ENCODE measurements around the gene SPACA5B. TPM values are rescaled to one million over a fixed set of nuclear protein-coding genes. Genes with fewer than 3 reads are reported as not detected.
"Not testable (repeated sequence)": the region's sequence is repeated elsewhere in the genome, so short reads cannot be mapped to it uniquely, and the experiment has no call there.

Gene SPACA5B
- total and polyA plus RNA-seq, 4 donors = not detected

DNA sequence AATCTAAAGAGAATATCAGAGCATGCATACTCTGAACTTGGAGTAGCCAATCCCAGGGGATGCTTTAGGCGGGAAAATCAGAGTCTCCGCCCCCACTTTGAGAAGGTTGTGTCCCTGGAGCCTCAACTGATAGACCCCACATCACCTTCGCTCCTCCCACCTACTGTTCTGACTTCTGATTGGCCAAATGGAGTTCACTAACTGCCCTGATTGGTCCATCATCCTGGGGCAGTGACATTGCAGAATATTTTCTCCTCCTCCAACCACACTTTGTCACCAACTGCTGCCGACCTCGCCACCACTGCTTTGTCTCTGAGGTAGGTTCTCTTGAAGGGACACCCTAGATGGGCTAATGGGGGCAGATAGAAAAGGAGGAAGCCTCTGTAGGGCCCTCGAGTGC lies 22.7 kb upstream of the SPACA5B start:
- no peak for DNase-seq (ENCODE audit: low spot score)
- no peak overlapping the region for H3K9ac ChIP-seq (ENCODE audit: low read depth in 1 of 2, low read length in 2 of 2)
- H3K27ac ChIP-seq (ENCODE audit: low read depth in 1 of 2, low read length in 2 of 2) = no peak overlapping the region
- H3K4me1 ChIP-seq (ENCODE audit: control insufficient read depth in 4 of 4, insufficient read depth in 4 of 4, low read length in 3 of 4) = no peaks in the 10 kb centered on the region
- TF ChIP-seq TAF1 (conservative IDR thresholded peaks at IDR 0.05) (no peak), CTCF (IDR thresholded peaks at IDR 0.05; ENCODE audit: low read depth, low read length, missing input control) (no peak), REST (IDR thresholded peaks at IDR 0.05) (no peak), GABPA (IDR thresholded peaks at IDR 0.05 in 1 of 2, conservative IDR thresholded peaks at IDR 0.05 in 1 of 2) (no peak), FOXA2 (IDR thresholded peaks at IDR 0.05) (no peak)
- TF ChIP-seq, protein P1, sequence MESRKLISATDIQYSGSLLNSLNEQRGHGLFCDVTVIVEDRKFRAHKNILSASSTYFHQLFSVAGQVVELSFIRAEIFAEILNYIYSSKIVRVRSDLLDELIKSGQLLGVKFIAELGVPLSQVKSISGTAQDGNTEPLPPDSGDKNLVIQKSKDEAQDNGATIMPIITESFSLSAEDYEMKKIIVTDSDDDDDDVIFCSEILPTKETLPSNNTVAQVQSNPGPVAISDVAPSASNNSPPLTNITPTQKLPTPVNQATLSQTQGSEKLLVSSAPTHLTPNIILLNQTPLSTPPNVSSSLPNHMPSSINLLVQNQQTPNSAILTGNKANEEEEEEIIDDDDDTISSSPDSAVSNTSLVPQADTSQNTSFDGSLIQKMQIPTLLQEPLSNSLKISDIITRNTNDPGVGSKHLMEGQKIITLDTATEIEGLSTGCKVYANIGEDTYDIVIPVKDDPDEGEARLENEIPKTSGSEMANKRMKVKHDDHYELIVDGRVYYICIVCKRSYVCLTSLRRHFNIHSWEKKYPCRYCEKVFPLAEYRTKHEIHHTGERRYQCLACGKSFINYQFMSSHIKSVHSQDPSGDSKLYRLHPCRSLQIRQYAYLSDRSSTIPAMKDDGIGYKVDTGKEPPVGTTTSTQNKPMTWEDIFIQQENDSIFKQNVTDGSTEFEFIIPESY (IDR thresholded peaks at IDR 0.05) = no peak
- WGBS = 71% methylated on average over 6 of the region's 6 CpGs
- no peak overlapping the region for H3K4me3 ChIP-seq (ENCODE audit: low read depth in 1 of 3, low read length in 3 of 3)
- no peaks in the 10 kb centered on the region for H3K27me3 ChIP-seq (ENCODE audit: control insufficient read depth in 4 of 4, insufficient read depth in 4 of 4, low read length in 3 of 4)
- no peaks in the 10 kb centered on the region for H3K9me3 ChIP-seq (ENCODE audit: control insufficient read depth in 4 of 4, low read length in 3 of 4)
- no peaks in the 10 kb centered on the region for H3K36me3 ChIP-seq (ENCODE audit: control insufficient read depth in 4 of 4, insufficient read depth in 3 of 4, low read depth in 1 of 4, low read length in 3 of 4)

- not testable (repeated sequence) for DNase-seq (ENCODE audit: low spot score); H3K36me3 ChIP-seq (ENCODE audit: control insufficient read depth in 4 of 4, insufficient read depth in 3 of 4, low read depth in 1 of 4, low read length in 3 of 4); H3K27me3 ChIP-seq (ENCODE audit: control insufficient read depth in 4 of 4, insufficient read depth in 4 of 4, low read length in 3 of 4); H3K9me3 ChIP-seq (ENCODE audit: control insufficient read depth in 4 of 4, low read length in 3 of 4); H3K4me1 ChIP-seq (ENCODE audit: control insufficient read depth in 4 of 4, insufficient read depth in 4 of 4, low read length in 3 of 4); H3K9ac ChIP-seq (ENCODE audit: low read depth in 1 of 2, low read length in 2 of 2); H3K4me3 ChIP-seq (ENCODE audit: low read depth in 1 of 3, low read length in 3 of 3); H3K27ac ChIP-seq (ENCODE audit: low read depth in 1 of 2, low read length in 2 of 2)
- WGBS = 75% methylated on average over 10 of the region's 10 CpGs
These were observed 5.1 kb upstream of the SPACA5B start for GRCh38 chrX:48125286-48125685.

- not testable (repeated sequence) for DNase-seq (ENCODE audit: low spot score); H3K36me3 ChIP-seq (ENCODE audit: control insufficient read depth in 4 of 4, insufficient read depth in 3 of 4, low read depth in 1 of 4, low read length in 3 of 4); H3K4me1 ChIP-seq (ENCODE audit: control insufficient read depth in 4 of 4, insufficient read depth in 4 of 4, low read length in 3 of 4); H3K9ac ChIP-seq (ENCODE audit: low read depth in 1 of 2, low read length in 2 of 2); H3K27me3 ChIP-seq (ENCODE audit: control insufficient read depth in 4 of 4, insufficient read depth in 4 of 4, low read length in 3 of 4); H3K9me3 ChIP-seq (ENCODE audit: control insufficient read depth in 4 of 4, low read length in 3 of 4); H3K27ac ChIP-seq (ENCODE audit: low read depth in 1 of 2, low read length in 2 of 2); H3K4me3 ChIP-seq (ENCODE audit: low read depth in 1 of 3, low read length in 3 of 3)
- no CpG with 5 or more reads among the region's 2 CpGs for WGBS
These were observed 1.9 kb downstream of the SPACA5B start for GRCh38 chrX:48132308-48132844.

DNA sequence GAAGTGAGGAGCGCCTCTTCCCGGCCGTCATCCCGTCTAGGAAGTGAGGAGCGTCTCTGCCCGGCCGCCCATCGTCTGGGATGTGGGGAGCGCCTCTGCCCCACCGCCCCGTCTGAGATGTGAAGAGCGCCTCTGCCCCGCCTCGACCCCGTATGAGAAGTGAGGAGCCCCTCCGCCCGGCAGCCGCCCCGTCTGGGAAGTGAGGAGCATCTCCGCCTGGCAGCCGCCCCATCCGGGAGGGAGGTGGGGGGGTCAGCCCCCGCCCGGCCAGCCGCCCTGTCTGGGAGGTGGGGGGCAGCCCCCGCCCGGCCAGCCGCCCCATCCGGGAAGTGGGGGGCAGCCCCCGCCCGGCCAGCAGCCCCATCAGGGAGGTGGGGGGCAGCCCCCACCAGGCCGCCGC lies 8.7 kb downstream of the SPACA5B start:
- WGBS = 97% methylated on average over 25 of the region's 33 CpGs
- H3K4me1 ChIP-seq (ENCODE audit: control insufficient read depth in 4 of 4, insufficient read depth in 4 of 4, low read length in 3 of 4); H3K4me3 ChIP-seq (ENCODE audit: low read depth in 1 of 3, low read length in 3 of 3); H3K9me3 ChIP-seq (ENCODE audit: control insufficient read depth in 4 of 4, low read length in 3 of 4); DNase-seq (ENCODE audit: low spot score); H3K9ac ChIP-seq (ENCODE audit: low read depth in 1 of 2, low read length in 2 of 2); H3K27me3 ChIP-seq (ENCODE audit: control insufficient read depth in 4 of 4, insufficient read depth in 4 of 4, low read length in 3 of 4); H3K36me3 ChIP-seq (ENCODE audit: control insufficient read depth in 4 of 4, insufficient read depth in 3 of 4, low read depth in 1 of 4, low read length in 3 of 4); H3K27ac ChIP-seq (ENCODE audit: low read depth in 1 of 2, low read length in 2 of 2): not testable (repeated sequence)

- not testable (repeated sequence) for H3K4me1 ChIP-seq (ENCODE audit: control insufficient read depth in 4 of 4, insufficient read depth in 4 of 4, low read length in 3 of 4); H3K9me3 ChIP-seq (ENCODE audit: control insufficient read depth in 4 of 4, low read length in 3 of 4)
These were observed 11.5 kb downstream of the SPACA5B start for GRCh38 chrX:48141810-48142508.

More at GRCh38 chrX:48141810-48142508, 11.5 kb downstream of the SPACA5B start:
- H3K27me3 ChIP-seq (ENCODE audit: control insufficient read depth in 4 of 4, insufficient read depth in 4 of 4, low read length in 3 of 4); H3K27ac ChIP-seq (ENCODE audit: low read depth in 1 of 2, low read length in 2 of 2); H3K9ac ChIP-seq (ENCODE audit: low read depth in 1 of 2, low read length in 2 of 2); H3K36me3 ChIP-seq (ENCODE audit: control insufficient read depth in 4 of 4, insufficient read depth in 3 of 4, low read depth in 1 of 4, low read length in 3 of 4); H3K4me3 ChIP-seq (ENCODE audit: low read depth in 1 of 3, low read length in 3 of 3); DNase-seq (ENCODE audit: low spot score): not testable (repeated sequence)
- 70% methylated on average over 1 of the region's 2 CpGs for WGBS

Measured in liver (tissue), 9 donors.